ENCODE measurements around the gene TMEM269.

TMEM269 gene, protein sequence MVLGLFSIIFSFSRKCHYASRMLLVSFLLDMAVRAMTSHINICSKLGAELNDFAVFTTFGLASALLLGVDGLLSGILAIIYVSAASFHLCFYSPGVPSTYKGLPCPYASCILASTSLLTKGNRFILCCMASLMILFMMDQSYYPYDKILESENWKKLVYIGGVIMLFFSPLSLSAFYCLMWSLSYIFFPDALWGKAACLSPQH

GRCh38 chr1:42784946-42785693 lies at the start of gene TMEM269:
Gene TMEM269, plus strand, starts transcription at chr1:42784991. Its CDS starts 4,903 bp downstream, at chr1:42789894.
- H3K4me1 Mint-ChIP-seq, result peaks cover 25% of the 10 kb centered on the region
- CTCF ChIA-PET, result no interaction called here

DNA sequence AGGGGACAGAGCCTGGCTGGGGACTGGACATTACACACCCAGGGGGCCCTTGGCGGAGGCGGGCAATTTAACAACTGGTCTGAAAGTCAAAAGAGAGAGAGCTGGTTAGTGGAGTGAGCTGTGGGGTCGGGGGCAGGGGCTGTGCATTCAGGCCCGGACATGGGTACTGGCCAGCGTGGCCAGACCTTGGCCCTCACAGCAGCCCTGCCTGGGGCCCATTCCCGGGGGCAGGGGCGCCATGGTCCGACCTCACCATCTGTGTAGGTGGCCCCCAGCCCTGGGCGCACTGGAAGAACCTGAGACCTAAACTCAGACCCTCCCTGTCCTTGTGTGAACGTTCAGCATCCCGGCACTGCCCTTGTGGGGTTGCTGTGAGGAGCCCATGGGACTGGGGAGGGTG lies 49.7 kb upstream of the TMEM269 start:
- no peaks in the 10 kb centered on the region for H3K36me3 Mint-ChIP-seq
- peaks cover 6% of the 10 kb centered on the region for H3K27me3 Mint-ChIP-seq
- H3K27ac Mint-ChIP-seq, result no peak overlapping the region
- no peaks in the 10 kb centered on the region for H3K9me3 Mint-ChIP-seq
- no peak overlapping the region for H3K4me3 Mint-ChIP-seq
- CTCF ChIA-PET, result no interaction called here
- DNase-seq, result no peak
- H3K4me1 Mint-ChIP-seq, result peaks cover 10% of the 10 kb centered on the region

More at GRCh38 chr1:42784946-42785693, at the start of gene TMEM269:
- peaks cover 10% of the 10 kb centered on the region for H3K36me3 Mint-ChIP-seq
- peaks cover 22% of the 10 kb centered on the region for H3K27me3 Mint-ChIP-seq
- no peaks in the 10 kb centered on the region for H3K9me3 Mint-ChIP-seq
- H3K4me3 Mint-ChIP-seq, result peak within 1 kb of the TSS; percentile 70
- peak within 1 kb of the TSS; percentile 72 for H3K27ac Mint-ChIP-seq
- peak; percentile 79 for DNase-seq

GRCh38 chr1:42735477-42736105 lies 49.2 kb upstream of the TMEM269 start:
- Mint-ChIP-seq H3K4me3 (no peak overlapping the region), H3K36me3 (no peaks in the 10 kb centered on the region), H3K27ac (no peak overlapping the region), H3K27me3 (peaks cover 6% of the 10 kb centered on the region), H3K4me1 (peaks cover 10% of the 10 kb centered on the region), H3K9me3 (no peaks in the 10 kb centered on the region)
- CTCF ChIA-PET, result interaction anchor here (1.0 kb wide), 1 partner anchor 10 kb away, joined by 3 read pairs; no protein-coding TSS in a partner anchor
- DNase-seq, result no peak

- CTCF ChIA-PET, result interaction anchor here (1.0 to 1.6 kb wide), 2 partner anchors 9 to 11 kb away, joined by 3 to 6 read pairs; no protein-coding TSS in a partner anchor
- Mint-ChIP-seq H3K4me3 (no peak overlapping the region), H3K27me3 (peaks cover 6% of the 10 kb centered on the region), H3K4me1 (peaks cover 10% of the 10 kb centered on the region), H3K9me3 (no peaks in the 10 kb centered on the region), H3K36me3 (no peaks in the 10 kb centered on the region), H3K27ac (peak overlapping the region; percentile 42)
- no peak for DNase-seq
These were observed 48.6 kb upstream of the TMEM269 start for GRCh38 chr1:42736152-42736551.

- Mint-ChIP-seq H3K4me1 (peaks cover 10% of the 10 kb centered on the region), H3K4me3 (no peak overlapping the region), H3K27ac (peak overlapping the region; percentile 42), H3K27me3 (peaks cover 6% of the 10 kb centered on the region), H3K9me3 (no peaks in the 10 kb centered on the region), H3K36me3 (no peaks in the 10 kb centered on the region)
- CTCF ChIA-PET, result interaction anchor here (1.0 to 1.6 kb wide), 3 partner anchors 8 to 30 kb away, joined by 3 to 6 read pairs (median 4); partner anchors contain the start of genes C1orf50 and P3H1
- DNase-seq, result no peak
These were observed 48.1 kb upstream of the TMEM269 start for GRCh38 chr1:42736571-42737200.

DNA sequence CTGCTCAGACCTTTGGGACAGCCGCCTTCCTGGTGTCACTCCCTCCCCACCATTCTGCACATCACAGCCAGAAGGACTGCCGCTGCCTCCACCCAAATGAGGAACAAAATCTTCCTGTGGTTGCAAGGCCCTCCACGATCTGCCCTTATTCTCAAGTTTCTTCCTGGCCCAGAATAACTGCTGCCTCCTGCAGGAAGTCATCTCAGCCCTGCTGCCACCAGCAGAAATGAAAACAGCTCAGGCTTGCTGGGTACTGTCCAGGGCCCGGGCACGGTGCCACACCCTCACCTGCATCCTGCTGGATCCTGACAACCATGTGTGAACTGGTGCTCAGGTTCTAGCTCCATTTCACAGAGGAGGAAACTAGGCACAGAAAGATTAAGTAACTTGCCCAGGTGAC lies 47.5 kb upstream of the TMEM269 start:
- CTCF ChIA-PET, result interaction anchor here (0.9 to 1.6 kb wide), 3 partner anchors 10 to 29 kb away, joined by 3 to 6 read pairs (median 4); partner anchors contain the start of genes C1orf50 and P3H1
- peak; percentile 34 for DNase-seq
- Mint-ChIP-seq H3K4me1 (peaks cover 10% of the 10 kb centered on the region), H3K27ac (no peak overlapping the region), H3K9me3 (no peaks in the 10 kb centered on the region), H3K4me3 (no peak overlapping the region), H3K36me3 (no peaks in the 10 kb centered on the region), H3K27me3 (peaks cover 3% of the 10 kb centered on the region)

DNA sequence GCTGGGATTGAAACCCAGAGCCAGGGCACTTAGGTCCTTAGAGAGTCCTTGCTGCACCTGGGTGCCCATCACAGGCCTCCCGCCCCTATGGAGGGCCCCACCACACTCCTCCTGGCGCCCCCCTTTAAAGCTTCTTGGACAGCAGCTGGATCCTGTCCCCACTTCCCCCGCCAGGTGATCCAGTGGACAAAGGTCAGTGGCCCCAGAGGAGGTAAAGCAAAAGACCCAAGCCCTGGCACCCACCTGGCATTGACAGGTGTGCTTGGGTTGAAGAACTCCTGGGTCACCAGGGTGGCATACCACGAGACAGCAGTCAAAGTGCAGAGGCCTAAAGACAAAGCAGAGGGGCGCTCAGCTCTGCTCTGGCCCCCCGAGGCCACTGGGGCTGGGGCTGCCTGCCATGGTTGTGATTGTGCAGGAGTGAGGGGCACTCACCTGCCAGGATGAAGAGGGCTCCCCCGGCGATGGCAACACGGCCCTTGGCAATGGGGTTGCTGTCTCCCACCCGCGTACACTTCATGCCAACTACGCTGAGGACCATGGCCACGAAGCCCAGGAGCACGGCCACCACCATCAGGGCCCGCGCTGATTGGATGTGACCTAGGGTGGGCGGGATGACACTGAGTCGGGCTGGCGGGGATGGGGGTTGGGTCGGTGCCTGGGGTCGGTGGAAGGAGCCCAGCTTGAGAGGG lies 46.7 kb upstream of the TMEM269 start:
- Mint-ChIP-seq H3K27me3 (no peaks in the 10 kb centered on the region), H3K4me3 (no peak overlapping the region), H3K36me3 (no peaks in the 10 kb centered on the region), H3K27ac (no peak overlapping the region), H3K4me1 (peaks cover 10% of the 10 kb centered on the region), H3K9me3 (no peaks in the 10 kb centered on the region)
- no peak for DNase-seq
- CTCF ChIA-PET, result interaction anchor here (0.9 to 1.6 kb wide), 3 partner anchors 9 to 28 kb away, joined by 3 to 6 read pairs (median 4); partner anchors contain the start of genes C1orf50 and P3H1

- Mint-ChIP-seq H3K27me3 (no peaks in the 10 kb centered on the region), H3K36me3 (no peaks in the 10 kb centered on the region), H3K9me3 (no peaks in the 10 kb centered on the region), H3K27ac (no peak overlapping the region), H3K4me1 (peaks cover 10% of the 10 kb centered on the region), H3K4me3 (no peak overlapping the region)
- CTCF ChIA-PET, result no interaction called here
- DNase-seq, result no peak
These were observed 46.0 kb upstream of the TMEM269 start for GRCh38 chr1:42738678-42739226.

DNA sequence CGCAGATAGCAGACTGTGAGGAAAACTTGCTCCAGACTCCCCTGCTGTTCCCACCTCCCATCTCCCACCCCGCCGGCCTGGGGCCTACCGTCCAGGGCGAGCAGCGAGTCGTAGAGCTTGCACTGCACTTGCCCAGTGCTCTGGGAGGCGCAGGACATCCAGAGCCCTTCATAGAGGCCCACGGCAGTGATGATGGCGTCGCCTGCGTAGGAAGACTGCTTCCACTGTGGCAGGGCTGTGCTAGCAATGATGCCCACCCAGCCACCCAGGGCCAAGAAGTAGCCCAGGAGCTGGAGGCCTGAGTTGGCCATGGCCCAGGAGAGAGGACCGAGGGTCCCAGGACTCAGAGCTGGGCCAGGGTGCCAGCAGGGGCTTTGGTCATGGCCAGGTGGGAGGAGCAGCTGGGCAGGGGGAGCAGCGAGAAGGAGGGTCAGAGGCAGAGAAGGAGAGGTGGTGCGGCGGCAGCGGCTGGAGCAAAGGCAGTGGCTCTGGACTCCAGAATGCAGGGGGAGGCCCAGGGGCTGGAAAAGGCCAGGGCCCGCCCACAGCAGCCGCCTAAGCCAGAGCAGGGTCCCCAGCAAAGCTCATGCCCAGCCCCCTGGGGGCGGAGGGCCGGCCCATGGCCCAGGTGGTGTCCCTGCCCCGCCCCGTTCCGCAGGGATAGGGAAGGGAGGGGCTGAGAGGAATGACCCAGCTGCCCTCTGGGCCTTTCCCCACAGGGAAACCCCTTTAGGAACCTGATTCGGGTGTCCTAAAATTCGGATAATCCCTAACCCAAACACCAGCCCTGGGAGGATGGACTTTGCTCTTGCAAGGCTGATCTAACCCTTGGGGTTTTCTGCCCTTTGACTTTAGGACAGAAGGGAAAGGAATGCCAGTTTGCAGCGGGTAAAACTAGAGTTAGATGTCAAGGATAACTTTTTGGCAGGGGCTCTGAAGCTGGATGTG lies 44.8 kb upstream of the TMEM269 start, which contains the start of gene CLDN19:
TSS of gene CLDN19 (minus strand) at position 484 of the 948 bp plus-strand sequence. CDS start at position 311, 173 bp downstream.
- no peaks in the 10 kb centered on the region for H3K36me3 Mint-ChIP-seq
- H3K27ac Mint-ChIP-seq, result no peak within 1 kb of the TSS
- H3K27me3 Mint-ChIP-seq, result no peaks in the 10 kb centered on the region
- peaks cover 10% of the 10 kb centered on the region for H3K4me1 Mint-ChIP-seq
- DNase-seq, result peak; percentile 7
- no peaks in the 10 kb centered on the region for H3K9me3 Mint-ChIP-seq
- no peak within 1 kb of the TSS for H3K4me3 Mint-ChIP-seq
- CTCF ChIA-PET, result no interaction called here

GRCh38 chr1:42740851-42741580 lies 43.8 kb upstream of the TMEM269 start:
- H3K27ac Mint-ChIP-seq, result no peak overlapping the region
- CTCF ChIA-PET, result no interaction called here
- peak; percentile 10 for DNase-seq

GRCh38 chr1:42741706-42742105 lies 43.1 kb upstream of the TMEM269 start:
- Mint-ChIP-seq H3K4me1 (peaks cover 7% of the 10 kb centered on the region), H3K4me3 (no peak overlapping the region), H3K27ac (no peak overlapping the region), H3K27me3 (no peaks in the 10 kb centered on the region), H3K36me3 (peaks cover 3% of the 10 kb centered on the region), H3K9me3 (no peaks in the 10 kb centered on the region)
- DNase-seq, result peak; percentile 4
- CTCF ChIA-PET, result no interaction called here

More at GRCh38 chr1:42740851-42741580, 43.8 kb upstream of the TMEM269 start:
- H3K4me3 Mint-ChIP-seq, result no peak overlapping the region
- no peaks in the 10 kb centered on the region for H3K9me3 Mint-ChIP-seq
- peaks cover 10% of the 10 kb centered on the region for H3K4me1 Mint-ChIP-seq
- no peaks in the 10 kb centered on the region for H3K27me3 Mint-ChIP-seq
- H3K36me3 Mint-ChIP-seq, result peaks cover 3% of the 10 kb centered on the region

GRCh38 chr1:42742141-42742540 lies 42.6 kb upstream of the TMEM269 start:
- H3K36me3 Mint-ChIP-seq, result peaks cover 3% of the 10 kb centered on the region
- H3K4me3 Mint-ChIP-seq, result no peak overlapping the region
- H3K4me1 Mint-ChIP-seq, result peaks cover 3% of the 10 kb centered on the region
- H3K27ac Mint-ChIP-seq, result no peak overlapping the region
- CTCF ChIA-PET, result no interaction called here
- no peaks in the 10 kb centered on the region for H3K27me3 Mint-ChIP-seq
- DNase-seq, result peak; percentile 9
- no peaks in the 10 kb centered on the region for H3K9me3 Mint-ChIP-seq
